ENCODE results near the gene ATP8A1. TPM values are rescaled to one million over a fixed set of nuclear protein-coding genes. Genes with fewer than 3 reads are reported as not detected.

Gene ATP8A1
- polyA plus RNA-seq, 1 experiment = 0.20 TPM

DNA sequence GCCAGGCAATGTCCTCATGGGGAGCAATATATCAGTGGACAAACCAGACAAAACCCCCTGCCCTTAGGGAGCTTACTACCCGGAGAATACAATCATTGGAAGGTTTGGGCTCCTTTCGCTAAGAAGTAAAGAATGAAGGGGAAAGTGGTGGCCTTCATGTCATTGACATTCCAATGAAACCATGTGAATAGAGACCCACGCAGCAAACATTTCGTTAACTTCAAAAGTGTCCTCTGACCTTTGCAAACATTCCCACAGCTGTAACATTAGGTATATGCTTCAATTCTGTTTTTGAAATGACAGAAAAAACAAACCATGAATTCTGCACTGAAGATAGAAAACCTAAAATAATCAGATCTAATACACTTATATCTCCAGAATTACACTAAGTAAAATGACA lies 7.0 kb downstream of the ATP8A1 start:
- ChIA-PET POLR2A (no interaction called here), CTCF (no interaction called here)
- H3K9me3 ChIP-seq (ENCODE audit: control insufficient read depth, insufficient read depth, low read length) = no peaks in the 10 kb centered on the region
- H3K27ac ChIP-seq (ENCODE audit: low read depth, low read length) = no peak overlapping the region
- no peak overlapping the region for H3K4me3 ChIP-seq (ENCODE audit: low read depth, low read length)
- DNase-seq (ENCODE audit: low read depth, low spot score) = no peak
- TF ChIP-seq, protein P1, sequence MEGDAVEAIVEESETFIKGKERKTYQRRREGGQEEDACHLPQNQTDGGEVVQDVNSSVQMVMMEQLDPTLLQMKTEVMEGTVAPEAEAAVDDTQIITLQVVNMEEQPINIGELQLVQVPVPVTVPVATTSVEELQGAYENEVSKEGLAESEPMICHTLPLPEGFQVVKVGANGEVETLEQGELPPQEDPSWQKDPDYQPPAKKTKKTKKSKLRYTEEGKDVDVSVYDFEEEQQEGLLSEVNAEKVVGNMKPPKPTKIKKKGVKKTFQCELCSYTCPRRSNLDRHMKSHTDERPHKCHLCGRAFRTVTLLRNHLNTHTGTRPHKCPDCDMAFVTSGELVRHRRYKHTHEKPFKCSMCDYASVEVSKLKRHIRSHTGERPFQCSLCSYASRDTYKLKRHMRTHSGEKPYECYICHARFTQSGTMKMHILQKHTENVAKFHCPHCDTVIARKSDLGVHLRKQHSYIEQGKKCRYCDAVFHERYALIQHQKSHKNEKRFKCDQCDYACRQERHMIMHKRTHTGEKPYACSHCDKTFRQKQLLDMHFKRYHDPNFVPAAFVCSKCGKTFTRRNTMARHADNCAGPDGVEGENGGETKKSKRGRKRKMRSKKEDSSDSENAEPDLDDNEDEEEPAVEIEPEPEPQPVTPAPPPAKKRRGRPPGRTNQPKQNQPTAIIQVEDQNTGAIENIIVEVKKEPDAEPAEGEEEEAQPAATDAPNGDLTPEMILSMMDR (IDR thresholded peaks at IDR 0.05; ENCODE audit: low read depth, low read length) = no peak
- no peaks in the 10 kb centered on the region for H3K27me3 ChIP-seq (ENCODE audit: control insufficient read depth, insufficient read depth, low read length)

DNA sequence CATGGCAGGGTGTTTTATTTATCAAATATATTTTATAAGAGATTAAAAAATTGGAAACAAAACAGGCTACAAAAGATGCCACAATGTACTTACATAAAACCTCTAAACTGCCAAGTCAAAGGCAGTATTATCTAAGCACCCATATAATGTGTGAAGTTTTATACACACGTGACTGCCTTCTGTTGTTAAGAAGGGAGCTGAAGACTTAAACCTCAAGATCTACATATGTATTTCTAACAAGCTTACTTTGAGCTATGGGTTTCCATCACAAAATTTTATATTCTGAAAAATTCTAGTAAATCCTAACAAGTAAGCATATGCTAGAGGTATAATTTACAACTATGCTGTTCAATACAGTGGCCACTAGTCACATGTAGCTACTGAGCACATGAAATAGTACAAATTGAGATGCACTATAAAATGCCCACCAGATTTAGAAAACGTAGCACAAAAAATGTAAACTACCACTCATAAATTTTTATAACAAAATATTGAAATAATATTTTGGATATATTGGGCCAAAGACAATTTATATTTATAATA lies 9.8 kb downstream of the ATP8A1 start:
- Histone ChIP-seq H3K9me3 (ENCODE audit: control insufficient read depth, insufficient read depth, low read length) (no peaks in the 10 kb centered on the region), H3K27me3 (ENCODE audit: control insufficient read depth, insufficient read depth, low read length) (no peaks in the 10 kb centered on the region), H3K4me3 (ENCODE audit: low read depth, low read length) (no peak overlapping the region), H3K27ac (ENCODE audit: low read depth, low read length) (no peak overlapping the region)
- TF ChIP-seq, protein P1 (IDR thresholded peaks at IDR 0.05; ENCODE audit: low read depth, low read length) = no peak
- no peak for DNase-seq (ENCODE audit: low read depth, low spot score)
- POLR2A ChIA-PET = no interaction called here
- CTCF ChIA-PET = interaction anchor here (0.8 kb wide), 1 partner anchor 10 kb away, joined by 3 read pairs; the partner anchor contains the start of gene ATP8A1

DNA sequence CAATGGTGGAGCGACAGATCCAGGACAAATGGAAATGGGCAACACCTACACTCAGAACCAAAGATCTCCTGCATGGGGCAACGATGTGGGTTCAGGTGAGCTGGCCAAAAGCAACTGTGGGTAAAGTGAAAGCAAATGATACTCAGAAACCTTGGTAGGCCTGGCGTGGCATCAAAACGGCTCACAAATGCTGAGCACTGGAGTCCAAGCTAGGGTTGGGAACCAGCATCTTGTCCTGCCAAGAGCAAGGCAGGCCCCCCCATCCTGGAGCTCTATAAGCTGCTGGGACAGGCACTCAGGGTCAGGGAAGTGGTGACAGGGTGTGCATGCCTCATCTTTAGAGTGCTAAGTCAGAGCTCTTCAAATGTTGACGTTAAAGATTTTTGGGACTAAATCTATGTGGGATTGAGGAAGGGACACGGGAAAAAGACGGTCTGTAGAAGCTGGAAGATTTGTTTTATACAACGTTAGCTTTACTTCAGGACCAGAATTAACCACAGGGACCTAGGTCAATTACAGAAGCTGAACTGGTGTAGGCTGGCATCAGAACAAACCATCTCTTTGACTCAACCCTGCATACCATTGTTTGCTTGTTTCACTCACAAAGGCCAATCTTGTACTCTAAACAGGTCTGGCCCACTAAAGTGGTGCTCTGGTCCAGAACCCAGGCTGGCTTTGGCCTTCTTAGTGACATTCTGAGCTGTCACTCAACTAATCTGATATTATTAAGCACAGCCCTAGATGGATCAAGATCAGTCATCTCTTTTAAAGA lies 10.7 kb downstream of the ATP8A1 start:
- CTCF ChIA-PET = no interaction called here
- Histone ChIP-seq H3K9me3 (ENCODE audit: control insufficient read depth, insufficient read depth, low read length) (no peaks in the 10 kb centered on the region), H3K27me3 (ENCODE audit: control insufficient read depth, insufficient read depth, low read length) (no peaks in the 10 kb centered on the region), H3K27ac (ENCODE audit: low read depth, low read length) (no peak overlapping the region), H3K4me3 (ENCODE audit: low read depth, low read length) (no peak overlapping the region)
- TF ChIP-seq, protein P1 (IDR thresholded peaks at IDR 0.05; ENCODE audit: low read depth, low read length) = no peak
- POLR2A ChIA-PET = no interaction called here
- no peak for DNase-seq (ENCODE audit: low read depth, low spot score)

DNA sequence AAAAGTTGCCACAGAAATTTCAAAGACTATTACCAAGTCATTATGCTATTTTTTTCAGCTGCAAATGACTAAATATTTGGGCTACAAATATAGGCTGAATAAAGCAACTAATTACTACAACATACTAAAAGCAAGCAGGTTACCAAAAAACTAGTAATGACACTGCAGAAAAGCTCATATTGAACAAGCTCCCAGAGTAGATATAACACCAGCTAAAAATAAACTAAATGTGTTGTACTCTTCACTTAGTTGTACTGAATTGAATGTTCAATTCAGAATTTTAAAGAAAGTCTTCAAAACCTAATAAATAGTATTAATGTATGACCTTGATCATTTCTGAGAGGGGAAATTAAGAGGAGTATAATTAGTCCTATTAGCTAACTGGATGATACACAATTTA lies 12.0 kb downstream of the ATP8A1 start:
- Histone ChIP-seq H3K9me3 (ENCODE audit: control insufficient read depth, insufficient read depth, low read length) (no peaks in the 10 kb centered on the region), H3K4me3 (ENCODE audit: low read depth, low read length) (no peak overlapping the region), H3K27me3 (ENCODE audit: control insufficient read depth, insufficient read depth, low read length) (no peaks in the 10 kb centered on the region), H3K27ac (ENCODE audit: low read depth, low read length) (no peak overlapping the region)
- TF ChIP-seq, protein P1 (IDR thresholded peaks at IDR 0.05; ENCODE audit: low read depth, low read length) = no peak
- ChIA-PET POLR2A (no interaction called here), CTCF (no interaction called here)
- DNase-seq (ENCODE audit: low read depth, low spot score) = no peak

DNA sequence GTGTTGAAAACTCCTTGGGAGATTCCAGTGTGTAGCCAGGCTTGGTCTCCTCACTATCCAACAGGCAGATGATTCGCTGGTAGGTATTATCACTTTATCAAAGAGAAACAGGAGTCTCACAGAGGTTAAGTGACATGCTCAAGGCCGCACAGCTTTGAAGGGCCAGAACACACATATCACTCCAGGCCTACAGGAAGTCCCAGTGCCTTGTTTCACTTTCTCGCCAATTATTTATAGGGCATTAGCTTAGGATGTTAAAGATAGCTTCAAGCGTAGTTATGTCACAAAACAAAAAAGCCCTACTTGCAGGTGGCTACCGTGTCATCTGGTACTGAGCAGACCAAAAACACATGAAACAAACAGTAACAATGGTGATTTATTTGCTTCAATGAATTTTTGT lies 13.2 kb downstream of the ATP8A1 start:
- Histone ChIP-seq H3K4me3 (ENCODE audit: low read depth, low read length) (no peak overlapping the region), H3K27me3 (ENCODE audit: control insufficient read depth, insufficient read depth, low read length) (no peaks in the 10 kb centered on the region), H3K27ac (ENCODE audit: low read depth, low read length) (no peak overlapping the region), H3K9me3 (ENCODE audit: control insufficient read depth, insufficient read depth, low read length) (no peaks in the 10 kb centered on the region)
- no peak for DNase-seq (ENCODE audit: low read depth, low spot score)
- TF ChIP-seq, protein P1 (IDR thresholded peaks at IDR 0.05; ENCODE audit: low read depth, low read length) = no peak
- ChIA-PET POLR2A (no interaction called here), CTCF (no interaction called here)

All from AG04450 (cell line).